SK-N-MC (cell line): Measurements from ENCODE around the gene GABRR1.

Experiments
- DNase-seq: peaks from one replicate; pipeline ENCODE4 v3.0.0-alpha.2; 2011; ENCODE audit warnings: low read depth, low spot score
- H3K27ac ChIP-seq: fragments of 200-600 bp; sonication (generic); 2 replicates; pipeline ENCODE4 v1.5.1; 2016; ENCODE audit warnings: mixed run types
- H3K36me3 ChIP-seq: fragments of 200-600 bp; sonication (generic); 2 replicates; pipeline ENCODE4 v1.6.1; 2017; ENCODE audit warnings: antibody characterized with exemption, low read length, mixed read lengths; ENCODE audit not compliant: insufficient read depth
- H3K4me3 ChIP-seq: fragments of 200-600 bp; sonication (generic); 2 replicates; pipeline ENCODE4 v1.5.1; 2016
- H3K9ac ChIP-seq: fragments of 200-600 bp; sonication (generic); 2 replicates; pipeline ENCODE4 v1.8.0; 2017; ENCODE audit warnings: mixed run types, mixed read lengths; ENCODE audit not compliant: insufficient read length
- H3K9me3 ChIP-seq: fragments of 200-600 bp; sonication (generic); 2 replicates; pipeline ENCODE4 v1.6.1; 2017; ENCODE audit warnings: low read depth, mild to moderate bottlenecking, antibody characterized with exemption, low read length, moderate library complexity, mixed read lengths
- EZH2 ChIP-seq: fragments of 200-600 bp; sonication (generic); IDR thresholded peaks from one replicate; pipeline ENCODE4 v1.6.1; 2017; ENCODE audit warnings: antibody characterized with exemption
- FOXP2 ChIP-seq: optimal IDR thresholded peaks from 2 replicates; pipeline ENCODE3; 2011; ENCODE audit warnings: mild to moderate bottlenecking, moderate library complexity; ENCODE audit not compliant: insufficient read depth; ENCODE audit errors: extremely low read length, control extremely low read depth
- POLR2AphosphoS5 ChIP-seq: IDR thresholded peaks from 2 replicates; pipeline ENCODE4 v1.6.1; 2012; ENCODE audit warnings: mild to moderate bottlenecking, low read depth, low read length, borderline replicate concordance

The GABRR1 gene

GRCh38 chr6:89252907-89253306 lies 35.7 kb upstream of the GABRR1 start:
- DNase-seq: no peak
- TF ChIP-seq EZH2 (no peak), FOXP2 (no peak)

GRCh38 chr6:89251976-89252375 lies 34.8 kb upstream of the GABRR1 start:
- no peak overlapping the region for H3K27ac ChIP-seq
- H3K9ac ChIP-seq: no peak overlapping the region
- TF ChIP-seq POLR2AphosphoS5: no peak
- no peak overlapping the region for H3K4me3 ChIP-seq
- H3K9me3 ChIP-seq: no peaks in the 10 kb centered on the region
- no peak for DNase-seq
- H3K36me3 ChIP-seq: no peaks in the 10 kb centered on the region

More at GRCh38 chr6:89252907-89253306, 35.7 kb upstream of the GABRR1 start:
- Histone ChIP-seq H3K36me3 (no peaks in the 10 kb centered on the region), H3K4me3 (no peak overlapping the region), H3K9me3 (no peaks in the 10 kb centered on the region), H3K9ac (no peak overlapping the region), H3K27ac (no peak overlapping the region)

- Histone ChIP-seq H3K9me3 (no peaks in the 10 kb centered on the region), H3K27ac (no peak overlapping the region), H3K9ac (no peak overlapping the region), H3K4me3 (no peak overlapping the region), H3K36me3 (no peaks in the 10 kb centered on the region)
- DNase-seq: no peak
- no peak for TF ChIP-seq EZH2
- no peak for TF ChIP-seq FOXP2
- no peak for TF ChIP-seq POLR2AphosphoS5
Measured at GRCh38 chr6:89251170-89251569, 34.0 kb upstream of the GABRR1 start.

- Histone ChIP-seq H3K36me3 (no peaks in the 10 kb centered on the region), H3K4me3 (no peak overlapping the region), H3K9ac (no peak overlapping the region), H3K27ac (no peak overlapping the region), H3K9me3 (no peaks in the 10 kb centered on the region)
- no peak for DNase-seq
- TF ChIP-seq FOXP2 (no peak), EZH2 (no peak), POLR2AphosphoS5 (no peak)
Measured at GRCh38 chr6:89250239-89250638, 33.1 kb upstream of the GABRR1 start.

- no peaks in the 10 kb centered on the region for H3K9me3 ChIP-seq
- peak overlapping the region; percentile 89; the same call in 1 of the 2 replicates for H3K27ac ChIP-seq
- no peak overlapping the region for H3K4me3 ChIP-seq
- no peak overlapping the region for H3K9ac ChIP-seq
- TF ChIP-seq FOXP2 (no peak), EZH2 (no peak), POLR2AphosphoS5 (no peak)
- no peak for DNase-seq
- no peaks in the 10 kb centered on the region for H3K36me3 ChIP-seq
Measured at GRCh38 chr6:89244241-89244985, 27.3 kb upstream of the GABRR1 start.

GRCh38 chr6:89243331-89243629 lies 26.1 kb upstream of the GABRR1 start:
- Histone ChIP-seq H3K4me3 (peak overlapping the region; percentile 57), H3K9me3 (no peaks in the 10 kb centered on the region), H3K27ac (peak overlapping the region; percentile 89)

GRCh38 chr6:89242574-89243330 lies 25.6 kb upstream of the GABRR1 start:
- H3K9me3 ChIP-seq: no peaks in the 10 kb centered on the region
- peak overlapping the region; percentile 90 for H3K27ac ChIP-seq
- peak overlapping the region; percentile 57 for H3K4me3 ChIP-seq
- DNase-seq: peak; percentile 93
- H3K9ac ChIP-seq: peak overlapping the region; percentile 46
- no peak for TF ChIP-seq EZH2
- TF ChIP-seq POLR2AphosphoS5: peak; percentile 28; the same call in 1 of the 2 replicates
- H3K36me3 ChIP-seq: no peaks in the 10 kb centered on the region

More at GRCh38 chr6:89243331-89243629, 26.1 kb upstream of the GABRR1 start:
- TF ChIP-seq POLR2AphosphoS5 (no peak; the same call in 1 of the 2 replicates), FOXP2 (no peak), EZH2 (no peak)
- no peak for DNase-seq
- no peaks in the 10 kb centered on the region for H3K36me3 ChIP-seq
- peak overlapping the region; percentile 46 for H3K9ac ChIP-seq

- no peaks in the 10 kb centered on the region for H3K36me3 ChIP-seq
- TF ChIP-seq POLR2AphosphoS5 (no peak), EZH2 (no peak), FOXP2 (no peak)
- no peaks in the 10 kb centered on the region for H3K9me3 ChIP-seq
- no peak overlapping the region for H3K9ac ChIP-seq
- H3K27ac ChIP-seq: peak overlapping the region; percentile 90; the same call in 1 of the 2 replicates
- peak overlapping the region; percentile 33; the same call in 1 of the 2 replicates for H3K4me3 ChIP-seq
- peak; percentile 45 for DNase-seq
Measured at GRCh38 chr6:89239338-89239737, 22.2 kb upstream of the GABRR1 start.
